ENCODE data around the gene STAC2.

STAC2 gene

GRCh38 chr17:39165841-39166349 lies 59.9 kb downstream of the STAC2 start, which contains the start of gene ARL5C:
TSS of gene ARL5C (minus strand) at chr17:39166161. CDS start at chr17:39165760, 401 bp downstream.
- no peak for DNase-seq

- DNase-seq: no peak
Observed at GRCh38 chr17:39165178-39165840, 60.4 kb downstream of the STAC2 start.

GRCh38 chr17:39164675-39165143 lies 61.0 kb downstream of the STAC2 start:
- DNase-seq: peak in 48 of 56 donors; percentile 15 to 88 (median 55)

GRCh38 chr17:39161962-39162361 lies 63.8 kb downstream of the STAC2 start:
- no peak for DNase-seq
